K562 (cell line): ENCODE results near the gene NPIPB2. TPM values are rescaled to one million over a fixed set of nuclear protein-coding genes. Genes with fewer than 3 reads are reported as not detected.

Experiments used
- ARID4B ChIP-seq: sonication (generic); formaldehyde crosslinking; IDR thresholded peaks from 2 replicates; pipeline ENCODE4 v1.8.0; 2022; ENCODE audit warnings: mild to moderate bottlenecking, missing genetic modification reagents
- E2F6 ChIP-seq, 2 experiments: IDR thresholded peaks; 2 replicates each; pipeline ENCODE4 v1.6.1; 2011; ENCODE audit warnings: borderline replicate concordance in 1 of 2, control low read depth in 1 of 2, low read depth in 1 of 2, low read length in 1 of 2, mild to moderate bottlenecking in 1 of 2, mixed read lengths in 1 of 2, moderate library complexity in 1 of 2; ENCODE audit not compliant: insufficient read depth in 1 of 2, insufficient read length in 1 of 2, poor library complexity in 1 of 2, severe bottlenecking in 1 of 2; ENCODE audit errors: extremely low read depth in 1 of 2
- ESRRB ChIP-seq: fragments of 250-450 bp; sonication (Bioruptor Pico); IDR thresholded peaks from 2 replicates; pipeline ENCODE4 v1.5.0; 2020; ENCODE audit warnings: mild to moderate bottlenecking, moderate library complexity, borderline replicate concordance
- IFI16 ChIP-seq: fragments of 250-450 bp; sonication (Bioruptor Pico); IDR thresholded peaks from 2 replicates; pipeline ENCODE4 v2.1.2; 2022; ENCODE audit warnings: mild to moderate bottlenecking, inconsistent platforms
- NFRKB ChIP-seq: fragments of 450-650 bp; IDR thresholded peaks from 2 replicates; pipeline ENCODE4 v1.6.1; 2016; ENCODE audit warnings: low read depth
- PRPF4 ChIP-seq: fragments of 200-400 bp; formaldehyde crosslinking; IDR thresholded peaks from one replicate; pipeline ENCODE4 v1.6.1; 2017; ENCODE audit warnings: low read length, low read depth, mild to moderate bottlenecking; ENCODE audit not compliant: insufficient read depth, poor library complexity, severe bottlenecking
- SRSF7 ChIP-seq: fragments of 200-400 bp; formaldehyde crosslinking; optimal IDR thresholded peaks from 2 replicates; pipeline ENCODE3; 2017; ENCODE audit warnings: mild to moderate bottlenecking, low read depth, low read length
- ZNF280A ChIP-seq: fragments of 450-650 bp; IDR thresholded peaks from 2 replicates; pipeline ENCODE4 v1.6.1; 2018; ENCODE audit warnings: mild to moderate bottlenecking, low read depth; ENCODE audit not compliant: partially characterized antibody
- ZNF584 ChIP-seq: fragments of 200-800 bp; sonication (Bioruptor generic); IDR thresholded peaks from 2 replicates; pipeline ENCODE4 v1.6.1; 2016; ENCODE audit warnings: low read depth, mild to moderate bottlenecking, missing genetic modification characterization, missing compliant biosample characterization
- ZNF639 ChIP-seq, 2 experiments: fragments of 200-800 bp in 1 of 2; sonication (Bioruptor generic) in 1 of 2; sonication (generic) in 1 of 2; formaldehyde crosslinking in 1 of 2; IDR thresholded peaks in 1 of 2; conservative IDR thresholded peaks in 1 of 2; 2 replicates each; pipeline versions ENCODE4 v1.5.0 to v1.6.1; 2016 to 2020; ENCODE audit warnings: missing compliant biosample characterization in 1 of 2, missing genetic modification characterization in 1 of 2, missing genetic modification reagents in 1 of 2
- ZNF699 ChIP-seq: fragments of 250-450 bp; sonication (Bioruptor Pico); IDR thresholded peaks from 2 replicates; pipeline ENCODE4 v1.8.0; 2021; ENCODE audit warnings: mild to moderate bottlenecking, moderate library complexity; ENCODE audit not compliant: insufficient replicate concordance
- ZNF76 ChIP-seq: fragments of 250-450 bp; sonication (Bioruptor Pico); IDR thresholded peaks from 2 replicates; pipeline ENCODE4 v1.4.0; 2020; ENCODE audit warnings: mild to moderate bottlenecking, moderate library complexity, borderline replicate concordance
- polyA plus RNA-seq, 8 experiments: library from polyadenylated mRNA; depleted of rRNA in 4 of 8; stranded (reverse) in 5 of 8; unstranded in 3 of 8; fragments of >200 nt; fragmentation: Nextera tagmentation in 2 of 8; fragmentation: Illumina TruSeq in 1 of 8; extraction: Ambion mirVana in 2 of 8; extraction: Trizol in 1 of 8; gene quantifications; 2 replicates each; pipeline versions ENCODE4 v1.2.1 to v1.2.3, GENCODE V29; 2011 to 2014; ENCODE audit warnings: inconsistent platforms in 1 of 8, missing spikeins in 1 of 8
- total RNA-seq, 7 experiments: library from RNA; depleted of rRNA in 6 of 7; stranded (reverse); fragments of >200 nt in 6 of 7; fragmentation: Illumina TruSeq in 2 of 7; extraction: Trizol in 2 of 7; gene quantifications; 2 replicates each; pipeline versions ENCODE4 v1.2.1 to v1.2.3, GENCODE V29; 2011 to 2021; ENCODE audit warnings: low replicate concordance in 1 of 7
- TF ChIP-seq, protein P1 (sequence below): fragments of 250-450 bp; sonication (Bioruptor Pico); IDR thresholded peaks from 2 replicates; pipeline ENCODE4 v1.6.1; 2021; ENCODE audit warnings: mild to moderate bottlenecking

The NPIPB2 gene
- total and polyA plus RNA-seq, 9 of the 15 experiments (the other 6 are each of a cell fraction or from before 2014, with no cell fraction given): 0.21 to 2.9 (median 1.6) TPM; not detected in 1

DNA sequence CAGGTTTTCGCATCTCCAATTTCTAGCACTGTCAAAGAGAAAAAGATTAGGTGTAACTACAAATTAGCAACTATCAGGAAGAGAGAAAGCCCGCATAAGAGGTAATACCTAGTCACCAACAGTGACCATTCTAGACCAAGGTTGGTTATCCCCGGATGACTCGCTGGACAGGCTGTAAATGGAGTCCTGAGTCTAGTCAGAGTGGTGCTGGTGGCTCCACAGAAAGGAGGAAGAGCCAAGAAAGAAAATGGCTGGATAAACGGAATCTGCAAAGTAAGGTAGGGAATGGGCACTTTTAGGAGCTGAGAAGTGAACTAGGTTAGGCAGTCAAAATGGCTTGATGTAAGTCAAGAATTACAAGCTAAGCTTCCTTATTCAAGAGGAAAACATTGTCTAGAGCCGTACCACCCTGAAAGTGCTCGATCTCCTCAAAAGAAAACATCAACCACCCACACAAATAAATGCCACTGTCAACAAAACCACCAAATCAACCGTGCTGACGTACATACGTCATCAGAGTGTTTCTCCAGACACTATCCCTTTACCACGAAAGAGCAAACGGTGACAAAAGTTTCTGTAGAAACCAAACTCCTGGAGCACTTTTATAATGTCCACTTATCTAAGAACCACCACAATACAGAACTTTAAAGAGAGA, 28.3 kb downstream of the NPIPB2 start (continued):
- no peak for TF ChIP-seq ZNF639 (CRISPR knock-in tag; conservative IDR thresholded peaks at IDR 0.05 in 1 of 2, IDR thresholded peaks at IDR 0.05 in 1 of 2)
- no peak for TF ChIP-seq ZNF280A
- TF ChIP-seq ZNF76 (CRISPR knock-in tag): no peak
- no peak for TF ChIP-seq IFI16
- no peak for TF ChIP-seq ZNF584 (CRISPR knock-in tag)
- no peak for TF ChIP-seq ZNF699
- no peak for TF ChIP-seq ESRRB (CRISPR knock-in tag)
- 0 out of 2 replicates have a peak, but pooled peaks have one; percentile 6 for TF ChIP-seq ARID4B (CRISPR knock-in tag)
- TF ChIP-seq NFRKB: no peak
- no peak for TF ChIP-seq PRPF4
- no peak for TF ChIP-seq E2F6 (IDR thresholded peaks at IDR 0.05; ENCODE audit: borderline replicate concordance in 1 of 2, extremely low read depth in 1 of 2, insufficient read depth in 1 of 2, insufficient read length in 1 of 2, low read depth in 1 of 2, low read length in 1 of 2, poor library complexity in 1 of 2, severe bottlenecking in 1 of 2)
- TF ChIP-seq SRSF7: no peak
- TF ChIP-seq, protein P1, sequence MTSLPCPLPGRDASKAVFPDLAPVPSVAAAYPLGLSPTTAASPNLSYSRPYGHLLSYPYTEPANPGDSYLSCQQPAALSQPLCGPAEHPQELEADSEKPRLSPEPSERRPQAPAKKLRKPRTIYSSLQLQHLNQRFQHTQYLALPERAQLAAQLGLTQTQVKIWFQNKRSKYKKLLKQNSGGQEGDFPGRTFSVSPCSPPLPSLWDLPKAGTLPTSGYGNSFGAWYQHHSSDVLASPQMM (CRISPR knock-in tag): no peak
